Cardiac muscle cell (in vitro differentiated cells and primary cell): ENCODE measurements around the gene TOMM70. TPM values are rescaled to one million over a fixed set of nuclear protein-coding genes. Genes with fewer than 3 reads are reported as not detected.
"Not testable (repeated sequence)": the region's sequence is repeated elsewhere in the genome, so short reads cannot be mapped to it uniquely, and the experiment has no call there.

Source experiments
- DNase-seq, 2 donors: peaks; one replicate each; pipeline versions ENCODE4 v3.0.0 to v3.0.0-alpha.2; 2010 to 2017; ENCODE audit warnings: low read depth in 1 of 2, low spot score in 1 of 2
- H3K27ac ChIP-seq: fragments of 200-600 bp; sonication (generic); 2 replicates; pipeline ENCODE4 v1.5.1; 2016
- H3K27me3 ChIP-seq: fragments of 200-600 bp; sonication (generic); 2 replicates; pipeline ENCODE4 v1.6.0; 2016; ENCODE audit warnings: control low read depth
- H3K36me3 ChIP-seq: fragments of 200-600 bp; sonication (generic); 2 replicates; pipeline ENCODE4 v1.5.1; 2016; ENCODE audit warnings: control low read depth
- H3K4me1 ChIP-seq: fragments of 200-600 bp; sonication (generic); 2 replicates; pipeline ENCODE4 v1.8.1; 2017; ENCODE audit warnings: low read depth, mild to moderate bottlenecking, mixed run types
- H3K4me3 ChIP-seq: fragments of 200-600 bp; sonication (generic); 2 replicates; pipeline ENCODE4 v1.5.1; 2016; ENCODE audit warnings: mild to moderate bottlenecking
- H3K9me3 ChIP-seq: fragments of 200-600 bp; sonication (generic); 2 replicates; pipeline ENCODE4 v1.5.1; 2017; ENCODE audit warnings: low read depth, mild to moderate bottlenecking, control low read depth
- CTCF ChIP-seq: IDR thresholded peaks from 2 replicates; pipeline ENCODE4 v1.5.1; 2012; ENCODE audit warnings: low read depth, mild to moderate bottlenecking, low read length
- polyA plus RNA-seq: library from polyadenylated mRNA; unstranded; fragments of >200 nt; fragmentation: Nextera tagmentation; extraction: Ambion mirVana; gene quantifications from 2 replicates; pipeline ENCODE4 v1.2.1, GENCODE V29; 2016
- total RNA-seq: library from RNA; depleted of rRNA; stranded (reverse); fragments of >200 nt; gene quantifications from 2 replicates; pipeline ENCODE4 v1.2.3, GENCODE V29; 2016

TOMM70 gene
- total and polyA plus RNA-seq, 2 experiments from 2014 or later, result 34.3 to 43.5 TPM

GRCh38 chr3:100330651-100331050, 70.2 kb downstream of the TOMM70 start:
- no peaks in the 10 kb centered on the region for H3K9me3 ChIP-seq
- no peak overlapping the region for H3K4me3 ChIP-seq
- DNase-seq, result no peak
- TF ChIP-seq CTCF, result no peak
- no peaks in the 10 kb centered on the region for H3K36me3 ChIP-seq
- H3K27ac ChIP-seq, result no peak overlapping the region
- H3K4me1 ChIP-seq, result peaks cover 6% of the 10 kb centered on the region
- no peaks in the 10 kb centered on the region for H3K27me3 ChIP-seq

- Histone ChIP-seq H3K27ac (no peak overlapping the region), H3K4me1 (no peaks in the 10 kb centered on the region), H3K4me3 (no peak overlapping the region), H3K9me3 (no peaks in the 10 kb centered on the region), H3K27me3 (no peaks in the 10 kb centered on the region), H3K36me3 (no peaks in the 10 kb centered on the region)
- DNase-seq, result no peak
- no peak for TF ChIP-seq CTCF
Measured at GRCh38 chr3:100329800-100330489, 70.9 kb downstream of the TOMM70 start.

- H3K27me3 ChIP-seq, H3K9me3 ChIP-seq, H3K36me3 ChIP-seq, DNase-seq, H3K27ac ChIP-seq, H3K4me3 ChIP-seq, H3K4me1 ChIP-seq: not testable (repeated sequence)
Measured at GRCh38 chr3:100327377-100327776, 73.5 kb downstream of the TOMM70 start.

GRCh38 chr3:100325827-100326226, 75.1 kb downstream of the TOMM70 start:
- H3K4me1 ChIP-seq, result peaks cover 5% of the 10 kb centered on the region
- H3K27me3 ChIP-seq, result no peaks in the 10 kb centered on the region
- no peaks in the 10 kb centered on the region for H3K36me3 ChIP-seq
- DNase-seq, result no peak
- TF ChIP-seq CTCF, result no peak
- H3K9me3 ChIP-seq, result no peaks in the 10 kb centered on the region
- H3K4me3 ChIP-seq, result no peak overlapping the region
- H3K27ac ChIP-seq, result no peak overlapping the region

GRCh38 chr3:100324044-100324443, 76.8 kb downstream of the TOMM70 start:
- H3K4me3 ChIP-seq, result no peak overlapping the region
- H3K27me3 ChIP-seq, result no peaks in the 10 kb centered on the region
- H3K9me3 ChIP-seq, result no peaks in the 10 kb centered on the region
- H3K36me3 ChIP-seq, result peaks cover 8% of the 10 kb centered on the region
- no peak for DNase-seq
- no peak overlapping the region for H3K27ac ChIP-seq
- no peak for TF ChIP-seq CTCF
- peaks cover 6% of the 10 kb centered on the region for H3K4me1 ChIP-seq

GRCh38 chr3:100319951-100320350, 80.9 kb downstream of the TOMM70 start:
- Histone ChIP-seq H3K4me3 (no peak overlapping the region), H3K27me3 (no peaks in the 10 kb centered on the region), H3K36me3 (peaks cover 11% of the 10 kb centered on the region), H3K9me3 (no peaks in the 10 kb centered on the region), H3K27ac (no peak overlapping the region), H3K4me1 (peaks cover 6% of the 10 kb centered on the region)
- no peak for TF ChIP-seq CTCF
- no peak for DNase-seq
